Measurements from ENCODE around the gene MOXD1. TPM values are rescaled to one million over a fixed set of nuclear protein-coding genes. Genes with fewer than 3 reads are reported as not detected.
"Not testable (repeated sequence)": the region's sequence is repeated elsewhere in the genome, so short reads cannot be mapped to it uniquely, and the experiment has no call there.

MOXD1 gene
- total RNA-seq, 1 donor from 2014 or later, result 113 TPM

- Mint-ChIP-seq H3K27ac (no peak overlapping the region), H3K4me1 (peaks cover 4% of the 10 kb centered on the region), H3K27me3 (ENCODE audit: low read depth) (no peaks in the 10 kb centered on the region), H3K4me3 (no peak overlapping the region), H3K36me3 (no peaks in the 10 kb centered on the region), H3K9me3 (peaks cover 6% of the 10 kb centered on the region)
- TF ChIP-seq CTCF (IDR thresholded peaks at IDR 0.05; ENCODE audit: unreplicated experiment), result no peak
- no peak for DNase-seq (ENCODE audit: low spot score in 2 of 2, unreplicated experiment in 2 of 2)
Measured at GRCh38 chr6:132280436-132280835, 120.8 kb downstream of the MOXD1 start.

- H3K27ac Mint-ChIP-seq, result no peak overlapping the region
- peaks cover 6% of the 10 kb centered on the region for H3K9me3 Mint-ChIP-seq
- TF ChIP-seq CTCF (IDR thresholded peaks at IDR 0.05; ENCODE audit: unreplicated experiment), result peak; percentile 93
- H3K27me3 Mint-ChIP-seq (ENCODE audit: low read depth), result no peaks in the 10 kb centered on the region
- H3K36me3 Mint-ChIP-seq, result no peaks in the 10 kb centered on the region
- peak overlapping the region; percentile 77 for H3K4me3 Mint-ChIP-seq
- peaks cover 6% of the 10 kb centered on the region for H3K4me1 Mint-ChIP-seq
- DNase-seq (ENCODE audit: low spot score in 2 of 2, unreplicated experiment in 2 of 2), result peak; percentile 34 to 77
Measured at GRCh38 chr6:132279592-132280139, 121.6 kb downstream of the MOXD1 start.

- no peak overlapping the region for H3K4me3 Mint-ChIP-seq
- H3K27ac Mint-ChIP-seq, result no peak overlapping the region
- H3K36me3 Mint-ChIP-seq, result no peaks in the 10 kb centered on the region
- H3K27me3 Mint-ChIP-seq (ENCODE audit: low read depth), result no peaks in the 10 kb centered on the region
- TF ChIP-seq CTCF (IDR thresholded peaks at IDR 0.05; ENCODE audit: unreplicated experiment), result no peak
- H3K4me1 Mint-ChIP-seq, result peaks cover 6% of the 10 kb centered on the region
- DNase-seq (ENCODE audit: low spot score in 2 of 2, unreplicated experiment in 2 of 2), result no peak
- H3K9me3 Mint-ChIP-seq, result no peaks in the 10 kb centered on the region
Measured at GRCh38 chr6:132275066-132275970, 126.0 kb downstream of the MOXD1 start.

- Mint-ChIP-seq H3K4me3 (no peak overlapping the region), H3K9me3 (no peaks in the 10 kb centered on the region), H3K27ac (no peak overlapping the region), H3K27me3 (ENCODE audit: low read depth) (no peaks in the 10 kb centered on the region), H3K4me1 (peaks cover 6% of the 10 kb centered on the region), H3K36me3 (no peaks in the 10 kb centered on the region)
- no peak for DNase-seq (ENCODE audit: low spot score in 2 of 2, unreplicated experiment in 2 of 2)
- no peak for TF ChIP-seq CTCF (IDR thresholded peaks at IDR 0.05; ENCODE audit: unreplicated experiment)
Measured at GRCh38 chr6:132272776-132273175, 128.5 kb downstream of the MOXD1 start.

GRCh38 chr6:132270726-132271402, 130.4 kb downstream of the MOXD1 start:
- DNase-seq (ENCODE audit: low spot score in 2 of 2, unreplicated experiment in 2 of 2), result no peak
- Mint-ChIP-seq H3K9me3 (no peaks in the 10 kb centered on the region), H3K4me3 (no peak overlapping the region), H3K27me3 (ENCODE audit: low read depth) (no peaks in the 10 kb centered on the region), H3K36me3 (no peaks in the 10 kb centered on the region), H3K4me1 (peaks cover 1% of the 10 kb centered on the region), H3K27ac (no peak overlapping the region)
- TF ChIP-seq CTCF (IDR thresholded peaks at IDR 0.05; ENCODE audit: unreplicated experiment), result no peak

GRCh38 chr6:132268666-132269065, 132.6 kb downstream of the MOXD1 start:
- DNase-seq (ENCODE audit: low spot score in 2 of 2, unreplicated experiment in 2 of 2); H3K27ac Mint-ChIP-seq; H3K4me1 Mint-ChIP-seq; H3K27me3 Mint-ChIP-seq (ENCODE audit: low read depth); H3K36me3 Mint-ChIP-seq; H3K9me3 Mint-ChIP-seq; H3K4me3 Mint-ChIP-seq: not testable (repeated sequence)
